Adrenal gland (tissue), 12 donors: ENCODE results near the gene IGFL4. TPM values are rescaled to one million over a fixed set of nuclear protein-coding genes. Genes with fewer than 3 reads are reported as not detected.

Experiments used
- DNase-seq, 7 donors: peaks; one replicate each; pipeline ENCODE4 v3.0.0-alpha.2; 2019 to 2020
- H3K27ac ChIP-seq, 5 donors: fragments of 200-600 bp; sonication (generic) in 4 of 5; 1 replicate in 3 of 5; 2 replicates in 2 of 5; pipeline versions ENCODE4 v1.5.1 to v1.8.0; 2016 to 2020; ENCODE audit warnings: mild to moderate bottlenecking in 1 of 5
- H3K27me3 ChIP-seq: fragments of 200-600 bp; 2 replicates; pipeline ENCODE4 v1.8.0; 2021
- H3K36me3 ChIP-seq, 2 donors: fragments of 200-600 bp; replicated peaks in 1 of 2; 1 replicate in 1 of 2; 2 replicates in 1 of 2; pipeline versions ENCODE4 v1.5.1 to v1.8.0; 2018 to 2022
- H3K4me1 ChIP-seq, 2 donors: fragments of 200-600 bp; replicated peaks in 1 of 2; 1 replicate in 1 of 2; 2 replicates in 1 of 2; pipeline versions ENCODE4 v1.5.1 to v1.8.0; 2018 to 2021
- H3K4me3 ChIP-seq, 4 donors: fragments of 200-600 bp; sonication (generic) in 3 of 4; one replicate each; pipeline ENCODE4 v1.5.1; 2016 to 2018
- H3K9me3 ChIP-seq, 3 donors: fragments of 200-600 bp; sonication (generic) in 1 of 3; replicated peaks in 1 of 3; 1 replicate in 2 of 3; 2 replicates in 1 of 3; pipeline versions ENCODE4 v1.5.1 to v1.8.0; 2016 to 2021
- POLR2A ChIP-seq, 2 donors: fragments of 450-650 bp; IDR thresholded peaks; one replicate each; pipeline ENCODE4 v1.6.1; 2017; ENCODE audit warnings: antibody characterized with exemption in 2 of 2, mild to moderate bottlenecking in 2 of 2, moderate library complexity in 1 of 2
- WGBS, 4 donors: extraction: QIAGEN DNeasy Blood & Tissue Kit in 2 of 4; methylation state at CpG; one replicate each; pipeline versions ENCODE4 v1.1.5 to v1.1.7; 2013 to 2017; 5-methylcytosine and 5-hydroxymethylcytosine counted together
- intact Hi-C, 2 donors: fragments of 100-400 bp; cut with DNase I; formaldehyde crosslinking; loops; one replicate each; pipeline versions ENCODE4 v1.14.1 to v1.15.0; 2022 to 2023
- microRNA counts, 2 donors: library from miRNA; unstranded; fragments of <30 nt; microRNA quantifications; one replicate each; lab custom pipeline; 2016
- microRNA-seq, 3 donors: library from miRNA; unstranded; fragments of <30 nt; microRNA quantifications; one replicate each; pipeline ENCODE4, GENCODE V29; 2017 to 2020
- polyA plus RNA-seq, 3 donors: library from polyadenylated mRNA; stranded (reverse); fragments of 200-250 nt in 2 of 3; fragments of 350-450 nt in 1 of 3; fragmentation: Illumina TruSeq in 1 of 3; extraction: RNeasy Lipid Tissue Mini Kit (QIAGEN cat#74804) in 1 of 3; gene quantifications; one replicate each; pipeline ENCODE4 v1.2.3, GENCODE V29; 2013 to 2014
- small RNA-seq, 2 donors: library from RNA; depleted of rRNA; stranded (forward); fragments of <200 nt; gene quantifications; one replicate each; pipeline ENCODE3, GENCODE V24; 2016
- total RNA-seq, 9 donors: library from RNA; depleted of rRNA in 4 of 9; stranded (reverse); fragments of >200 nt in 4 of 9; fragments of 120-200 nt in 1 of 9; fragmentation: NEBNext Ultra II Directional in 1 of 9; extraction: Animal tissue kit (Norgen Biotek cat#: 25700) in 1 of 9; gene quantifications; one replicate each; pipeline versions ENCODE4 v1.1.0 to v1.2.4, GENCODE V29; 2013 to 2023
- TF ChIP-seq, protein P1 (sequence below), 6 experiments: fragments of 450-650 bp in 4 of 6; fragments of 200-600 bp in 2 of 6; sonication (generic) in 1 of 6; IDR thresholded peaks; 1 replicate in 5 of 6; 2 replicates in 1 of 6; pipeline versions ENCODE4 v1.5.1 to v1.8.0; 2016 to 2021; ENCODE audit warnings: antibody characterized with exemption in 6 of 6, mild to moderate bottlenecking in 2 of 6, moderate library complexity in 1 of 6
- donor health status: healthy with polysubstance abuse.
- donor health status: Bipolar disorder and iron deficiency.
- donor health status: DM: yes; HTN: yes; CAD: no.
- donor health status: DM: no; HTN: no; CAD: no.
- donor health status: DM: no; HTN: no; CAD: no.
- donor health status: DM: yes; HTN: yes; CAD: no.

IGFL4 gene
- total and polyA plus RNA-seq, 12 donors: 0.11 to 1.7 (median 0.29) TPM; not detected in 6

DNA sequence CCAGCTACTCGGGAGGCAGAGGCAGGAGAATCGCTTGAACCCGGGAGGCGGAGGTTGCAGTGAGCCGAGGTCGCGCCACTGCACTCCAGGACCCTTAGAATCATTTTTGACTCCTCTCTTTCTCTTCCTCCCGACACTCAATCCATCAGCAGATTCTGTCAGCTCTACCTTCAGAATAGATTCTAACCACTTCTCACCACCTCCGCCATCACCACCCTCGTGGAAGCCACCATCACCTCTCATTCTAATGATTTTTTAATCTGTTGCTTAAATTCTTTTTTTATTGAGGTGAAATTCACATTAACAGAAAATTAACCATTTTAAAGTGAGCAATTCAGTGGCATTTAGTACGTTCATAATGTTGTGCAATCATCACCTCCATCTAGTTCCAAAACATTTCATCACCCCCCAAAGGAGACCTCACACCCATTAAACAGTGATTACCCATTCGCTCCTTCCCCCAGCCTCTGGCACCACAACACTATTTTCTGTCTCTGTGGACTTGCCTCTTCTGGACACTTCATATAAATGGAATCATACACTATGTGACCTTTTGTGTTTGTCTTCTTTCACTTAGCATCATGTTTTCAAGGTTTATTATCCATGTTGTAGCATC lies 50.6 kb downstream of the IGFL4 start:
- Histone ChIP-seq H3K4me1 (peaks cover 0 to 6% of the 10 kb centered on the region in 2 donors), H3K27me3 (no peaks in the 10 kb centered on the region), H3K27ac (no peak overlapping the region), H3K4me3 (no peak overlapping the region), H3K36me3 (no peaks in the 10 kb centered on the region), H3K9me3 (no peaks in the 10 kb centered on the region)
- no peak for TF ChIP-seq POLR2A (IDR thresholded peaks at IDR 0.05)
- TF ChIP-seq, protein P1, sequence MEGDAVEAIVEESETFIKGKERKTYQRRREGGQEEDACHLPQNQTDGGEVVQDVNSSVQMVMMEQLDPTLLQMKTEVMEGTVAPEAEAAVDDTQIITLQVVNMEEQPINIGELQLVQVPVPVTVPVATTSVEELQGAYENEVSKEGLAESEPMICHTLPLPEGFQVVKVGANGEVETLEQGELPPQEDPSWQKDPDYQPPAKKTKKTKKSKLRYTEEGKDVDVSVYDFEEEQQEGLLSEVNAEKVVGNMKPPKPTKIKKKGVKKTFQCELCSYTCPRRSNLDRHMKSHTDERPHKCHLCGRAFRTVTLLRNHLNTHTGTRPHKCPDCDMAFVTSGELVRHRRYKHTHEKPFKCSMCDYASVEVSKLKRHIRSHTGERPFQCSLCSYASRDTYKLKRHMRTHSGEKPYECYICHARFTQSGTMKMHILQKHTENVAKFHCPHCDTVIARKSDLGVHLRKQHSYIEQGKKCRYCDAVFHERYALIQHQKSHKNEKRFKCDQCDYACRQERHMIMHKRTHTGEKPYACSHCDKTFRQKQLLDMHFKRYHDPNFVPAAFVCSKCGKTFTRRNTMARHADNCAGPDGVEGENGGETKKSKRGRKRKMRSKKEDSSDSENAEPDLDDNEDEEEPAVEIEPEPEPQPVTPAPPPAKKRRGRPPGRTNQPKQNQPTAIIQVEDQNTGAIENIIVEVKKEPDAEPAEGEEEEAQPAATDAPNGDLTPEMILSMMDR (IDR thresholded peaks at IDR 0.05): no peak
- intact Hi-C loops: no loop called here
- no peak for DNase-seq
- 82% methylated on average over 12 of the region's 12 CpGs for WGBS, 4 donors

MicroRNAs encoded within 50 kb of the gene (microRNA counts, 767-probe panel; counts per million panel counts)
- microRNA hsa-miR-769-3p (lab: Ali Mortazavi, UCI): 0 counts per million in 2 donors
- 0 to 2,137 counts per million in 2 donors for microRNA hsa-miR-769-5p (lab: Ali Mortazavi, UCI)

Small RNAs within 50 kb of the gene (microRNA-seq; reads per million reads assigned to microRNA genes)
- 80.9 to 176 (median 111) reads per million in 3 donors for gene MIR769

Small RNAs within 50 kb of the gene (small RNA-seq; reads per million reads assigned to genes)
- 87.3 to 105 reads per million in 2 donors for gene MIR769

Other genes with a start within 250 kb of the IGFL4 start
- gene DMWD, start 248.2 kb downstream of the IGFL4 start, total RNA-seq: 10 to 100 TPM; 13.2 to 59.5 (median 35.5) TPM
- gene DMWD, start 248.2 kb downstream of the IGFL4 start, polyA plus RNA-seq: 10 to 100 TPM; 14.2 to 91.5 (median 16.7) TPM
- under 1 TPM in 3 of 9 donors, not detected in 6; 0.06 to 0.17 (median 0.14) TPM for gene RSPH6A, start 225.7 kb downstream of the IGFL4 start, total RNA-seq
- gene RSPH6A, start 225.7 kb downstream of the IGFL4 start, polyA plus RNA-seq: under 1 TPM in 1 of 3 donors, not detected in 2; 0.24 TPM
- 10 to 100 TPM; 32.2 to 64.8 (median 46.5) TPM for gene SYMPK, start 177.9 kb downstream of the IGFL4 start, total RNA-seq
- gene SYMPK, start 177.9 kb downstream of the IGFL4 start, polyA plus RNA-seq: 100 to 1,000 TPM in 2 of 3 donors, 10 to 100 TPM in 1; 44.5 to 313 (median 127) TPM
- under 1 TPM in 1 of 9 donors, not detected in 8; 0.94 TPM for gene FOXA3, start 176.7 kb downstream of the IGFL4 start, total RNA-seq
- under 1 TPM in 1 of 3 donors, not detected in 2; 0.03 TPM for gene FOXA3, start 176.7 kb downstream of the IGFL4 start, polyA plus RNA-seq
- 10 to 100 TPM; 18.3 to 57.0 (median 37.6) TPM for gene IRF2BP1, start 154.9 kb downstream of the IGFL4 start, total RNA-seq
- 10 to 100 TPM in 2 of 3 donors, 1 to 10 TPM in 1; 3.8 to 23.0 (median 18.3) TPM for gene IRF2BP1, start 154.9 kb downstream of the IGFL4 start, polyA plus RNA-seq
- gene MYPOP, start 138.4 kb downstream of the IGFL4 start, total RNA-seq: 10 to 100 TPM in 1 of 9 donors, 1 to 10 TPM in 8; 2.1 to 14.3 (median 7.2) TPM
- gene MYPOP, start 138.4 kb downstream of the IGFL4 start, polyA plus RNA-seq: 10 to 100 TPM in 1 of 3 donors, 1 to 10 TPM in 2; 5.4 to 10.1 (median 6.6) TPM
- not detected for gene NANOS2, start 126.2 kb downstream of the IGFL4 start, total RNA-seq
- gene NANOS2, start 126.2 kb downstream of the IGFL4 start, polyA plus RNA-seq: not detected
- 1 to 10 TPM in 6 of 9 donors, under 1 TPM in 3; 0.54 to 6.7 (median 2.2) TPM for gene NOVA2, start 67.1 kb downstream of the IGFL4 start, total RNA-seq
- gene NOVA2, start 67.1 kb downstream of the IGFL4 start, polyA plus RNA-seq: 10 to 100 TPM in 1 of 3 donors, 1 to 10 TPM in 2; 2.2 to 10.8 (median 2.5) TPM
- 10 to 100 TPM in 6 of 9 donors, 1 to 10 TPM in 3; 3.3 to 29.6 (median 14.0) TPM for gene CCDC61, start 45.5 kb downstream of the IGFL4 start, total RNA-seq
- 10 to 100 TPM in 2 of 3 donors, 1 to 10 TPM in 1; 2.8 to 45.9 (median 24.3) TPM for gene CCDC61, start 45.5 kb downstream of the IGFL4 start, polyA plus RNA-seq
- under 1 TPM in 1 of 9 donors, not detected in 8; 0.17 TPM for gene PGLYRP1, start 17.9 kb downstream of the IGFL4 start, total RNA-seq
- under 1 TPM in 1 of 3 donors, not detected in 2; 0.17 TPM for gene PGLYRP1, start 17.9 kb downstream of the IGFL4 start, polyA plus RNA-seq
- gene IGFL3, start 83.7 kb upstream of the IGFL4 start, total RNA-seq: not detected
- not detected for gene IGFL3, start 83.7 kb upstream of the IGFL4 start, polyA plus RNA-seq
- gene IGFL2, start 107.2 kb upstream of the IGFL4 start, total RNA-seq: under 1 TPM in 1 of 9 donors, not detected in 8; 0.11 TPM
- gene IGFL2, start 107.2 kb upstream of the IGFL4 start, polyA plus RNA-seq: not detected
- not detected for gene IGFL1, start 188.7 kb upstream of the IGFL4 start, total RNA-seq
- not detected for gene IGFL1, start 188.7 kb upstream of the IGFL4 start, polyA plus RNA-seq